Activated CD4-positive, alpha-beta memory T cell treated with anti-CD3 and anti-CD28 coated beads for 36 hours (primary cell): ENCODE measurements around the gene SSNA1. TPM values are rescaled to one million over a fixed set of nuclear protein-coding genes. Genes with fewer than 3 reads are reported as not detected.

Experiments
- CTCF ChIA-PET: fragments of 350-600 bp; sonication (Branson Sonifier 250); formaldehyde crosslinking; loops from one replicate; lab custom pipeline; 2021; ENCODE audit warnings: antibody characterized with exemption, inconsistent platforms; lab: Charles Lee
- POLR2A ChIA-PET: fragments of 350-600 bp; sonication (Branson Sonifier 250); formaldehyde crosslinking; loops from one replicate; lab custom pipeline; 2021; ENCODE audit warnings: antibody characterized with exemption; lab: Charles Lee
- DNase-seq: peaks from one replicate; pipeline ENCODE4 v3.0.0-alpha.2; 2020
- H3K27ac Mint-ChIP-seq: one replicate; pipeline ENCODE4 v1.8.0; 2021; ENCODE audit warnings: mixed read lengths
- H3K27me3 Mint-ChIP-seq: one replicate; pipeline ENCODE4 v1.8.0; 2021; ENCODE audit warnings: mixed read lengths
- H3K36me3 Mint-ChIP-seq: one replicate; pipeline ENCODE4 v1.8.0; 2021; ENCODE audit warnings: mixed read lengths
- H3K4me1 Mint-ChIP-seq: one replicate; pipeline ENCODE4 v1.8.0; 2021; ENCODE audit warnings: low read depth, mixed read lengths
- H3K4me3 Mint-ChIP-seq: one replicate; pipeline ENCODE4 v1.8.0; 2021; ENCODE audit warnings: mild to moderate bottlenecking, mixed read lengths
- H3K9me3 Mint-ChIP-seq: one replicate; pipeline ENCODE4 v1.8.0; 2021; ENCODE audit warnings: mixed read lengths
- intact Hi-C: fragments of 100-400 bp; cut with micrococcal nuclease; formaldehyde crosslinking; loops from one replicate; pipeline ENCODE4 v1.15.1; 2023
- total RNA-seq, 2 experiments: library from RNA; stranded (reverse); gene quantifications; one replicate each; pipeline ENCODE4 v1.2.3, GENCODE V29; 2021

Gene SSNA1
- total RNA-seq, 2 experiments from 2014 or later: 58.9 to 62.1 TPM

DNA sequence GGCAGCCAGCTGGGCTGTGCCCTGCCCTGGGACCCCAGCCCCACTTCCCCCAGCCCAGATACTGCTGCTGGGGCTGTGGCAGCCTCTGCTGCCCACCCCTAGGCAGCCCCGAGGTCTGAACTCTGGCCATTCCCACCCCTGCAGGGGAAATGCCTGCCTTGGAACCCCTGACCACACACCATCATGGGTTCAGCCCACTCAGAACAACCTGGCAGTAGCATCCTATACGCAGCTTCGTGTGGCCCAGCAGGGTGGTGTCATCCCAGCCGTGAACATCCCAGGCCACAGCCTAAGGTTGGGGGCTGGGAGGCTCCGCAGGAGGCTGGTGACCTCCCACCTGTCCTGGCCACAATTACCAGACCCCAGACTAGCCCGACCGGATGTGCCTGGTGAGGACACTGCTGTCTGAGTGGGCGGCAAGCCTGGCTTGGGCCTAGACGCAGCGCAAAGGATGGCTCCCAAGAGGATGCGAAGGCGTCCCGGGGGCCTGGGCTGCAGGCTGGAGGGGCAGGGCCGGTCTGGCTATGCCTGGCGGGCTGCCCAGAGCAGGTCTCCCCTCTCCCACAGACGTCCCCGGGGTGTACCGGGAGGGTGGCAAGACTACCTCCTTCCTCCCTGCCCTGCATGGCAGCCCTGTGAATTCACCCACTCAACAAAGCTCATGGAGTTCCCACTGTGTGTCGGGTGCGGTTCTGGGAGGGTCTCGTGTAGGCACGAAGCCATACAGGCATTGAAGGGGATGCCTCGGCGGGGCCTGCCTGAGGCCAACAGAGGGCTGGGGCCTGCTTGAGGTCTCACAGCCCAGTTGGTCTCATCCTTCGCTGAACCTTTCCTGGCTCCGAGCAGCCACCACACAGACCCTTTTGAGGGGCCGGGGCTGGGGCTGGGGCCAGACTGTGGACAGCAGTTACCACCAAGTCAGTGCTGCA is 40.8 kb downstream of the SSNA1 start:
- Mint-ChIP-seq H3K36me3 (no peaks in the 10 kb centered on the region), H3K4me3 (no peak overlapping the region), H3K4me1 (peaks cover 2% of the 10 kb centered on the region), H3K27ac (no peak overlapping the region), H3K27me3 (peaks cover 5% of the 10 kb centered on the region), H3K9me3 (no peaks in the 10 kb centered on the region)
- no peak for DNase-seq
- intact Hi-C loops: no loop called here
- CTCF ChIA-PET: interaction anchor here (0.8 to 3.5 kb wide), 3 partner anchors 10 to 111 kb away, joined by 3 to 16 read pairs (median 3); no protein-coding TSS in a partner anchor
- POLR2A ChIA-PET: no interaction called here

- no peaks in the 10 kb centered on the region for H3K36me3 Mint-ChIP-seq
- peaks cover 2% of the 10 kb centered on the region for H3K4me1 Mint-ChIP-seq
- no peaks in the 10 kb centered on the region for H3K9me3 Mint-ChIP-seq
- intact Hi-C loops: no loop called here
- POLR2A ChIA-PET: no interaction called here
- peaks cover 11% of the 10 kb centered on the region for H3K27me3 Mint-ChIP-seq
- no peak overlapping the region for H3K27ac Mint-ChIP-seq
- CTCF ChIA-PET: interaction anchor here (0.8 to 1.1 kb wide), 2 partner anchors 9 to 41 kb away, joined by 3 read pairs; no protein-coding TSS in a partner anchor
- no peak overlapping the region for H3K4me3 Mint-ChIP-seq
- DNase-seq: no peak
These were observed 41.6 kb downstream of the SSNA1 start for GRCh38 chr9:137229903-137230704.

- Mint-ChIP-seq H3K4me1 (peaks cover 2% of the 10 kb centered on the region), H3K9me3 (no peaks in the 10 kb centered on the region), H3K27ac (no peak within 1 kb of the TSS), H3K36me3 (no peaks in the 10 kb centered on the region), H3K4me3 (no peak within 1 kb of the TSS), H3K27me3 (peaks cover 13% of the 10 kb centered on the region)
- ChIA-PET POLR2A (no interaction called here), CTCF (no interaction called here)
- DNase-seq: no peak
- intact Hi-C loops: no loop called here
These were observed 42.4 kb downstream of the SSNA1 start, which contains the start of gene SLC34A3 for GRCh38 chr9:137230705-137231371. TSS of gene SLC34A3 (plus strand) at chr9:137230901. CDS start at chr9:137231703, 802 bp downstream.

- no peak overlapping the region for H3K4me3 Mint-ChIP-seq
- no peak overlapping the region for H3K27ac Mint-ChIP-seq
- ChIA-PET CTCF (no interaction called here), POLR2A (no interaction called here)
- peaks cover 13% of the 10 kb centered on the region for H3K27me3 Mint-ChIP-seq
- no peaks in the 10 kb centered on the region for H3K36me3 Mint-ChIP-seq
- DNase-seq: no peak
- intact Hi-C loops: no loop called here
- H3K4me1 Mint-ChIP-seq: peaks cover 2% of the 10 kb centered on the region
- H3K9me3 Mint-ChIP-seq: no peaks in the 10 kb centered on the region
These were observed 43.0 kb downstream of the SSNA1 start for GRCh38 chr9:137231372-137232039.

DNA sequence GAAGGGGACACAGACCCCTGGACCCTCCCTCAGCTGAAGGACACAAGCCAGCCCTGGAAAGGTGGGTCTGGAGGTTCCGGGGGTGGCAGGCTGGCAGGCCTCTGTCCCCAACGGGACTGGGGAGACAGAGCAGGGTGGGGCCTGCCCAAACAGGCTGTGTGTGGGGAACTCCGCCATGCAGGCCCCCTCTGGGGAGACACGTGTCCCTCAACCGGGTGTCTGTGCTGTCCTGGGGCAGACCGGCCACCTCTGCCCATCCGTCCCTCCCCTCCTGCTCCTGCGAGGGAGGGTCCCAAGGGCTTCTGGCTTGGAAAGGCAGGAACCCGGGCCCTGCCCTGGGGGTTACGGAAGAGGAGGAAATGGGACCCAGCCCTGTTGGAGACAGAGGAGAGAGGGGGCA is 43.6 kb downstream of the SSNA1 start:
- Mint-ChIP-seq H3K4me1 (peaks cover 2% of the 10 kb centered on the region), H3K4me3 (no peak overlapping the region), H3K36me3 (no peaks in the 10 kb centered on the region), H3K27me3 (peaks cover 13% of the 10 kb centered on the region), H3K9me3 (no peaks in the 10 kb centered on the region), H3K27ac (no peak overlapping the region)
- DNase-seq: no peak
- ChIA-PET CTCF (no interaction called here), POLR2A (no interaction called here)
- intact Hi-C loops: no loop called here

GRCh38 chr9:137232510-137232909 is 44.0 kb downstream of the SSNA1 start:
- ChIA-PET CTCF (no interaction called here), POLR2A (no interaction called here)
- no peak for DNase-seq
- Mint-ChIP-seq H3K4me1 (peaks cover 2% of the 10 kb centered on the region), H3K9me3 (no peaks in the 10 kb centered on the region), H3K4me3 (no peak overlapping the region), H3K27me3 (peaks cover 13% of the 10 kb centered on the region), H3K36me3 (no peaks in the 10 kb centered on the region), H3K27ac (no peak overlapping the region)
- intact Hi-C loops: no loop called here

DNA sequence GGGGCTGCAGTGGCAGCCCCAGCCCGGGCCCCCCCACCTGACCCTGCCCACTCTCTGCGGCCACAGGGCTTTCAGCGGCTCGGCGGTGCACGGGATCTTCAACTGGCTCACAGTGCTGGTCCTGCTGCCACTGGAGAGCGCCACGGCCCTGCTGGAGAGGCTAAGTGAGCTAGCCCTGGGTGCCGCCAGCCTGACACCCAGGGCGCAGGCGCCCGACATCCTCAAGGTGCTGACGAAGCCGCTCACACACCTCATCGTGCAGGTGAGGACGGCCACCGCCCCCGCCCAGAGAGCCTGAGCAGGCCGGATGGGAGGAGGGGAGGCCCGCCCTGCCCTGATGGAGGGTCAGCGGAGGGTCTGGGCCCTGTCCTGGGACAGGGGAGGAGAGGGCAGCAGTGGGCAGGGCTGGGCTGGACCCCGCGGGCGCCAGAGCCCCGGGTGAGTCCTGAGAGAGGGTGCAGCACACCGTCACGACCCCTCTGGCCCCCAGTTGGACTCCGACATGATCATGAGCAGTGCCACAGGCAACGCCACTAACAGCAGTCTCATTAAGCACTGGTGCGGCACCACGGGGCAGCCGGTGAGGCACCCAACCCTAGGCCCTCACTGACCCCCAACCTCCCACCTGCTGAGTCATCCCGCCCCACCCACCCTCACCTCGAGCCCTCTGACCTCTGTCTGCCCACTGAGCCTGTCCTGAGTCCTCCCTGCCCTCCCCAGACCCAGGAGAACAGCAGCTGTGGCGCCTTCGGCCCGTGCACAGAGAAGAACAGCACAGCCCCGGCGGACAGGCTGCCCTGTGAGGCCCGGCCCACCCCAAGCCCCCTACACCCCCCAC is 44.9 kb downstream of the SSNA1 start:
- POLR2A ChIA-PET: no interaction called here

DNA sequence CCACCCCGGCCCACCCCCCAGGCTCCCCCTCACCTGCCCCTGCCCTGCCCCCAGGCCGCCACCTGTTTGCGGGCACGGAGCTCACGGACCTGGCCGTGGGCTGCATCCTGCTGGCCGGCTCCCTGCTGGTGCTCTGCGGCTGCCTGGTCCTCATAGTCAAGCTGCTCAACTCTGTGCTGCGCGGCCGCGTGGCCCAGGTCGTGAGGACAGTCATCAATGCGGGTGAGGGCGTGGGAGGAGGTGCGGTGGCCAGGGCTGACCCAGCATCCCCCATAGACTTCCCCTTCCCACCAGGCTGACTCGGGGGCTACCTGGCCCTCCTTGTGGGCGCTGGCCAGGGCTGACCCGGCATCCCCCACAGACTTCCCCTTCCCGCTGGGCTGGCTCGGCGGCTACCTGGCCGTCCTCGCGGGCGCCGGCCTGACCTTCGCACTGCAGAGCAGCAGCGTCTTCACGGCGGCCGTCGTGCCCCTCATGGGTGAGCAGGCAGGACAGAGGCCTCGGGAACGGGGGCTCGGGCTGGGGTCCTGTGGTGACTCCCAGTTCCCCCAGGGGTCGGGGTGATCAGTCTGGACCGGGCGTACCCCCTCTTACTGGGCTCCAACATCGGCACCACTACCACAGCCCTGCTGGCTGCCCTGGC is 45.7 kb downstream of the SSNA1 start:
- peaks cover 11% of the 10 kb centered on the region for H3K27me3 Mint-ChIP-seq
- ChIA-PET CTCF (interaction anchor here (0.6 to 1.4 kb wide), 2 partner anchors 25 to 33 kb away, joined by 3 read pairs; partner anchors contain the start of gene TPRN), POLR2A (no interaction called here)
- DNase-seq: no peak
- H3K27ac Mint-ChIP-seq: no peak overlapping the region
- peaks cover 9% of the 10 kb centered on the region for H3K4me1 Mint-ChIP-seq
- H3K9me3 Mint-ChIP-seq: no peaks in the 10 kb centered on the region
- no peak overlapping the region for H3K4me3 Mint-ChIP-seq
- intact Hi-C loops: no loop called here
- H3K36me3 Mint-ChIP-seq: no peaks in the 10 kb centered on the region

More for the DNA sequence above, 44.9 kb downstream of the SSNA1 start:
- CTCF ChIA-PET: no interaction called here
- H3K4me1 Mint-ChIP-seq: peaks cover 3% of the 10 kb centered on the region
- no peak overlapping the region for H3K27ac Mint-ChIP-seq
- H3K27me3 Mint-ChIP-seq: peaks cover 11% of the 10 kb centered on the region
- DNase-seq: no peak
- no peak overlapping the region for H3K4me3 Mint-ChIP-seq
- no peaks in the 10 kb centered on the region for H3K9me3 Mint-ChIP-seq
- intact Hi-C loops: no loop called here
- no peaks in the 10 kb centered on the region for H3K36me3 Mint-ChIP-seq

DNA sequence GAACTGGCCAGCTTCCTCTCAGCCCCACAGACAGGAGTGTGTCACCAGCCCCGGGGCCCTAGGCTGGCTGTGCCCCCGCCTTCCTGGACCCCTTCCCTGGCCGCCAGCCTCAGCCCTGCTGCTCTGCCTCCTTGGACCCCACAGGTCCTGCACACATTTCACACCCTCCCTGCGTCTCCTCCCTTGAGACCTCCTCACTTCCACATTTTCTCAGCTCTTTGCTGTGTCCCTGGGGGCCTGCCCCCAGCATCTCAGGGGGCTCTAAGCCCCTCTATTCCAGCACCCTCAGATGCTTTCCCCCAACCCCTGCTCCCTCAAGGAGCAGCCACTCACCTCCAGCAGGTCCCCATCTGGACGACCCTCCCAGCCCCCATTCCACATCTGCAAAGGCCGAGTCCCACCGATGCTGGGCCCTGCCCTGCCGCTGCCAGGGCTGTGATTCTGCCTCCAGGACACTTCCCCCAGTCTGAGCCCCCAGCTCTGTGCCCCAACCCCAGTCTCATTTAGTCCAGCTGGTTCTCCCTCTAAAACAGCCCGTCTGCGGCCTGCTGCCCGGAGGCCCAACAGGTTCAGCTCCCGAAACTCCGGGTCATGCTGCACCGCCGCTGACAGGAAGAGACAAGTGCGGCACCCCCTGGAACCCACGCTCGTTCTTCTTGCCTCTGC is 46.4 kb downstream of the SSNA1 start:
- no peak overlapping the region for H3K4me3 Mint-ChIP-seq
- CTCF ChIA-PET: interaction anchor here (0.6 to 2.0 kb wide), 4 partner anchors 13 to 34 kb away, joined by 3 to 5 read pairs (median 3); partner anchors contain the start of gene TPRN
- intact Hi-C loops: no loop called here
- H3K4me1 Mint-ChIP-seq: peaks cover 9% of the 10 kb centered on the region
- DNase-seq: no peak
- H3K27me3 Mint-ChIP-seq: peaks cover 11% of the 10 kb centered on the region
- POLR2A ChIA-PET: no interaction called here
- H3K9me3 Mint-ChIP-seq: no peaks in the 10 kb centered on the region
- H3K36me3 Mint-ChIP-seq: no peaks in the 10 kb centered on the region
- peak overlapping the region; percentile 18 for H3K27ac Mint-ChIP-seq
